ENCODE results near the gene MX1. TPM values are rescaled to one million over a fixed set of nuclear protein-coding genes. Genes with fewer than 3 reads are reported as not detected.

The MX1 gene
- total RNA-seq, 1 experiment from 2014 or later = 1.2 TPM

DNA sequence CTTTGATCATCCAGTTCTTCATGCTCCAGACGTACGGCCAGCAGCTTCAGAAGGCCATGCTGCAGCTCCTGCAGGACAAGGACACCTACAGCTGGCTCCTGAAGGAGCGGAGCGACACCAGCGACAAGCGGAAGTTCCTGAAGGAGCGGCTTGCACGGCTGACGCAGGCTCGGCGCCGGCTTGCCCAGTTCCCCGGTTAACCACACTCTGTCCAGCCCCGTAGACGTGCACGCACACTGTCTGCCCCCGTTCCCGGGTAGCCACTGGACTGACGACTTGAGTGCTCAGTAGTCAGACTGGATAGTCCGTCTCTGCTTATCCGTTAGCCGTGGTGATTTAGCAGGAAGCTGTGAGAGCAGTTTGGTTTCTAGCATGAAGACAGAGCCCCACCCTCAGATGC lies 32.5 kb downstream of the MX1 start:
- no peak overlapping the region for H3K4me3 ChIP-seq (ENCODE audit: low read depth, low read length, poor library complexity, severe bottlenecking)
- H3K36me3 ChIP-seq (ENCODE audit: insufficient read depth, low read length, poor library complexity, severe bottlenecking) = no peaks in the 10 kb centered on the region
- ChIA-PET POLR2A (ENCODE audit: low non-redundant PET) (no interaction called here), CTCF (no interaction called here)
- no peaks in the 10 kb centered on the region for H3K9me3 ChIP-seq (ENCODE audit: low read depth, low read length, poor library complexity, severe bottlenecking)
- TF ChIP-seq EZH2 (IDR thresholded peaks at IDR 0.05; ENCODE audit: borderline replicate concordance, low read depth, low read length, poor library complexity, severe bottlenecking) = no peak
- TF ChIP-seq, protein P1, sequence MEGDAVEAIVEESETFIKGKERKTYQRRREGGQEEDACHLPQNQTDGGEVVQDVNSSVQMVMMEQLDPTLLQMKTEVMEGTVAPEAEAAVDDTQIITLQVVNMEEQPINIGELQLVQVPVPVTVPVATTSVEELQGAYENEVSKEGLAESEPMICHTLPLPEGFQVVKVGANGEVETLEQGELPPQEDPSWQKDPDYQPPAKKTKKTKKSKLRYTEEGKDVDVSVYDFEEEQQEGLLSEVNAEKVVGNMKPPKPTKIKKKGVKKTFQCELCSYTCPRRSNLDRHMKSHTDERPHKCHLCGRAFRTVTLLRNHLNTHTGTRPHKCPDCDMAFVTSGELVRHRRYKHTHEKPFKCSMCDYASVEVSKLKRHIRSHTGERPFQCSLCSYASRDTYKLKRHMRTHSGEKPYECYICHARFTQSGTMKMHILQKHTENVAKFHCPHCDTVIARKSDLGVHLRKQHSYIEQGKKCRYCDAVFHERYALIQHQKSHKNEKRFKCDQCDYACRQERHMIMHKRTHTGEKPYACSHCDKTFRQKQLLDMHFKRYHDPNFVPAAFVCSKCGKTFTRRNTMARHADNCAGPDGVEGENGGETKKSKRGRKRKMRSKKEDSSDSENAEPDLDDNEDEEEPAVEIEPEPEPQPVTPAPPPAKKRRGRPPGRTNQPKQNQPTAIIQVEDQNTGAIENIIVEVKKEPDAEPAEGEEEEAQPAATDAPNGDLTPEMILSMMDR (conservative IDR thresholded peaks at IDR 0.05; ENCODE audit: low read depth, low read length) = no peak
- no peak overlapping the region for H3K27ac ChIP-seq (ENCODE audit: low read depth, low read length, poor library complexity, severe bottlenecking)
- BruUV-seq (replicated peaks) = no TSS peak
- H3K27me3 ChIP-seq (replicated peaks; ENCODE audit: insufficient read depth, low read depth, low read length, poor library complexity) = no peaks in the 10 kb centered on the region
- no peak for DNase-seq (ENCODE audit: low spot score)
- intact Hi-C loops (cut with micrococcal nuclease; ENCODE audit: unreplicated experiment) = no loop called here
- H3K4me1 ChIP-seq (ENCODE audit: insufficient read depth, low read length, poor library complexity, severe bottlenecking) = no peaks in the 10 kb centered on the region

GRCh38 chr21:41459884-41460534 lies 34.0 kb downstream of the MX1 start:
- ChIA-PET POLR2A (ENCODE audit: low non-redundant PET) (no interaction called here), CTCF (interaction anchor here (0.7 to 1.0 kb wide), 2 partner anchors 82 to 177 kb away, joined by 3 to 10 read pairs; no protein-coding TSS in a partner anchor)
- no peaks in the 10 kb centered on the region for H3K36me3 ChIP-seq (ENCODE audit: insufficient read depth, low read length, poor library complexity, severe bottlenecking)
- H3K9me3 ChIP-seq (ENCODE audit: low read depth, low read length, poor library complexity, severe bottlenecking) = no peaks in the 10 kb centered on the region
- no TSS peak for BruUV-seq (replicated peaks)
- no peak for DNase-seq (ENCODE audit: low spot score)
- intact Hi-C loops (cut with micrococcal nuclease; ENCODE audit: unreplicated experiment) = loop anchor here (2.0 kb wide), 1 partner anchor 177 kb away; no protein-coding TSS in a partner anchor
- TF ChIP-seq, protein P1 (conservative IDR thresholded peaks at IDR 0.05; ENCODE audit: low read depth, low read length) = no peak
- no peak for TF ChIP-seq EZH2 (IDR thresholded peaks at IDR 0.05; ENCODE audit: borderline replicate concordance, low read depth, low read length, poor library complexity, severe bottlenecking)
- no peak overlapping the region for H3K4me3 ChIP-seq (ENCODE audit: low read depth, low read length, poor library complexity, severe bottlenecking)
- H3K4me1 ChIP-seq (ENCODE audit: insufficient read depth, low read length, poor library complexity, severe bottlenecking) = no peaks in the 10 kb centered on the region
- H3K27ac ChIP-seq (ENCODE audit: low read depth, low read length, poor library complexity, severe bottlenecking) = no peak overlapping the region
- no peaks in the 10 kb centered on the region for H3K27me3 ChIP-seq (replicated peaks; ENCODE audit: insufficient read depth, low read depth, low read length, poor library complexity)

GRCh38 chr21:41460578-41461527 lies 34.8 kb downstream of the MX1 start:
- H3K9me3 ChIP-seq (ENCODE audit: low read depth, low read length, poor library complexity, severe bottlenecking) = no peaks in the 10 kb centered on the region
- H3K27me3 ChIP-seq (replicated peaks; ENCODE audit: insufficient read depth, low read depth, low read length, poor library complexity) = no peaks in the 10 kb centered on the region
- BruUV-seq (replicated peaks) = no TSS peak
- ChIA-PET CTCF (interaction anchor here (0.7 to 1.0 kb wide), 2 partner anchors 82 to 178 kb away, joined by 3 to 10 read pairs; no protein-coding TSS in a partner anchor), POLR2A (ENCODE audit: low non-redundant PET) (no interaction called here)
- no peaks in the 10 kb centered on the region for H3K36me3 ChIP-seq (ENCODE audit: insufficient read depth, low read length, poor library complexity, severe bottlenecking)
- intact Hi-C loops (cut with micrococcal nuclease; ENCODE audit: unreplicated experiment) = loop anchor here (2.0 kb wide), 1 partner anchor 178 kb away; no protein-coding TSS in a partner anchor
- no peak overlapping the region for H3K4me3 ChIP-seq (ENCODE audit: low read depth, low read length, poor library complexity, severe bottlenecking)
- H3K4me1 ChIP-seq (ENCODE audit: insufficient read depth, low read length, poor library complexity, severe bottlenecking) = no peaks in the 10 kb centered on the region
- DNase-seq (ENCODE audit: low spot score) = peak; percentile 55
- TF ChIP-seq EZH2 (IDR thresholded peaks at IDR 0.05; ENCODE audit: borderline replicate concordance, low read depth, low read length, poor library complexity, severe bottlenecking) = no peak
- TF ChIP-seq, protein P1 (conservative IDR thresholded peaks at IDR 0.05; ENCODE audit: low read depth, low read length) = peak; percentile 71
- no peak overlapping the region for H3K27ac ChIP-seq (ENCODE audit: low read depth, low read length, poor library complexity, severe bottlenecking)
